H1 (cell line): Measurements from ENCODE around the gene KDM2A. TPM values are rescaled to one million over a fixed set of nuclear protein-coding genes. Genes with fewer than 3 reads are reported as not detected.

ENCODE experiments used
- EZH2 ChIP-seq: fragments of 200-600 bp; sonication (generic); IDR thresholded peaks from 2 replicates; pipeline ENCODE4 v1.7.1; 2012; ENCODE audit warnings: low read depth, mild to moderate bottlenecking, moderate library complexity, low read length, inconsistent platforms; ENCODE audit not compliant: severe bottlenecking
- KDM5A ChIP-seq: fragments of 200-600 bp; IDR thresholded peaks from 2 replicates; pipeline ENCODE4 v1.7.1; 2012; ENCODE audit warnings: mild to moderate bottlenecking, low read length, inconsistent platforms, mixed read lengths
- MAFK ChIP-seq: IDR thresholded peaks from 2 replicates; pipeline ENCODE4 v1.6.1; 2012; ENCODE audit warnings: low read depth, mild to moderate bottlenecking, improper control_type of control experiment, low read length
- RNF2 ChIP-seq: fragments of 200-900, 300-1000 bp; sonication (generic); IDR thresholded peaks from 2 replicates; pipeline ENCODE4 v1.7.1; 2016; ENCODE audit warnings: borderline replicate concordance, low read depth, mild to moderate bottlenecking, antibody characterized with exemption, low read length; ENCODE audit not compliant: poor library complexity, severe bottlenecking; ENCODE audit errors: missing control alignments
- SIRT6 ChIP-seq: IDR thresholded peaks from one replicate; pipeline ENCODE4 v1.7.1; 2012; ENCODE audit warnings: low read length, inconsistent platforms
- SP2 ChIP-seq: IDR thresholded peaks from 2 replicates; pipeline ENCODE4 v1.6.1; 2012; ENCODE audit warnings: mild to moderate bottlenecking, low read length, inconsistent platforms
- SRF ChIP-seq: IDR thresholded peaks from 2 replicates; pipeline ENCODE4 v1.6.1; 2011; ENCODE audit warnings: mild to moderate bottlenecking, low read depth, low read length, moderate library complexity
- TCF12 ChIP-seq: IDR thresholded peaks from 2 replicates; pipeline ENCODE4 v1.6.1; 2011; ENCODE audit warnings: low read depth, mild to moderate bottlenecking, low read length
- polyA plus RNA-seq, 7 experiments: library from polyadenylated mRNA; depleted of rRNA in 3 of 7; stranded (reverse) in 5 of 7; unstranded in 2 of 7; fragments of >200 nt in 5 of 7; fragments of 200-250 nt in 2 of 7; gene quantifications; 1 replicate in 5 of 7; 2 replicates in 1 of 7; 4 replicates in 1 of 7; pipeline versions ENCODE4 v1.2.1 to v1.2.3, GENCODE V29; 2011 to 2013; ENCODE audit warnings: missing spikeins in 2 of 7, mixed read lengths in 2 of 7
- total RNA-seq: library from RNA; stranded (reverse); fragmentation: NEBNext Ultra II Directional; extraction: Animal tissue kit (Norgen Biotek cat#: 25700); gene quantifications from 2 replicates; pipeline ENCODE4 v1.2.1, GENCODE V29; 2021
- TF ChIP-seq, protein P1 (sequence below): IDR thresholded peaks from 2 replicates; pipeline ENCODE4 v1.6.1; 2012; ENCODE audit warnings: low read length, inconsistent platforms

The KDM2A gene
- total and polyA plus RNA-seq, 2 of the 8 experiments (the other 6 are each of a cell fraction or from before 2014, with no cell fraction given) = 55.4 to 66.2 TPM

DNA sequence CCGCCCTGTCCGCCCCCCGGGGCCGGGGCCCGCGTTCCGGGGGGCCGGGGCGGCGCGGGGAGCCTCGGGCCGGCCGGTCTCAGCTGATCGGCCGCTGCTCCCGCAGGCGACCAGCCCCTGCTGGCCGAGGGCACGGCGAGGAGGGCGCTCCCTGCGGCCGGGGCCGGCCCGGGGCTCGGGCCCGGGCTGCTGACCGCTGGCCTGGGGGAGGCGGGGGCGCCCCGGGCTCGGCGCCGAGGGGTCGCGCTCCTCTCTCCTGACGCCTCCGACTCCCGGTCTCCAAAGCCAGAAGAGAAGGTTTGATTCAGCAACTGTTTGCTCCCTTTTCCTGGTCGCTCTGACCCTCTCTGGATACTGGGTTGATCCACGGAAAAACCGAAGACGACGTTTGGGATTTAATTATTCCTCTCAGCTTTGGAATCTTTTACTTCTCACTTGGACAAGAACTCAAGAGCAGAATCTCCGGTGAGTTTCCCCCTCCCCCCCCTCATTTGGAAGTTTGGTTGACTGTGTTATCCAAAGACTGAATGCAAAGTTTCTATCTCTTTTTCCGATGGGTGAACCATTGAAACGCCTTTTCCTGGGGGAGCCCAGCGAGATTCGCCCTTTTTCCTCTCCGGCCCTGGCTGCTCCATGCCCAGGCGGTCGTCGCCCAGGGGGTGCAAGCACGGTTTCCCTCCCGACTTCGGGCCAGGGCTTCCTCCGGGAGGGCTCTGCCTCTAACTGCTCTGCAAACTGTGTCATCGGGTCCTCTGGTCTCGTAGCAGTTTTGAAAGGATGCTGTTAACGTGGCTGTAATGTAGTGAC lies 725 bp downstream of the KDM2A start (continued):
- TF ChIP-seq EZH2 (no peak), SIRT6 (no peak), SRF (no peak), TCF12 (no peak), SP2 (no peak), RNF2 (no peak), MAFK (no peak), KDM5A (no peak)
- TF ChIP-seq, protein P1, sequence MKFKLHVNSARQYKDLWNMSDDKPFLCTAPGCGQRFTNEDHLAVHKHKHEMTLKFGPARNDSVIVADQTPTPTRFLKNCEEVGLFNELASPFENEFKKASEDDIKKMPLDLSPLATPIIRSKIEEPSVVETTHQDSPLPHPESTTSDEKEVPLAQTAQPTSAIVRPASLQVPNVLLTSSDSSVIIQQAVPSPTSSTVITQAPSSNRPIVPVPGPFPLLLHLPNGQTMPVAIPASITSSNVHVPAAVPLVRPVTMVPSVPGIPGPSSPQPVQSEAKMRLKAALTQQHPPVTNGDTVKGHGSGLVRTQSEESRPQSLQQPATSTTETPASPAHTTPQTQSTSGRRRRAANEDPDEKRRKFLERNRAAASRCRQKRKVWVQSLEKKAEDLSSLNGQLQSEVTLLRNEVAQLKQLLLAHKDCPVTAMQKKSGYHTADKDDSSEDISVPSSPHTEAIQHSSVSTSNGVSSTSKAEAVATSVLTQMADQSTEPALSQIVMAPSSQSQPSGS = no peak
